Lower leg skin (tissue), 4 donors: Measurements from ENCODE around the gene SIL1. TPM values are rescaled to one million over a fixed set of nuclear protein-coding genes. Genes with fewer than 3 reads are reported as not detected.

Source experiments
- DNase-seq, 2 donors: peaks; one replicate each; pipeline ENCODE4 v3.0.0-alpha.2; 2019; ENCODE audit warnings: low spot score in 2 of 2
- H3K4me3 ChIP-seq: fragments of 200-600 bp; sonication (generic); 2 replicates; pipeline ENCODE4 v1.5.1; 2017; ENCODE audit warnings: mild to moderate bottlenecking, low read depth; ENCODE audit not compliant: poor library complexity, severe bottlenecking
- CTCF ChIP-seq, 3 donors: fragments of 450-650 bp; IDR thresholded peaks; one replicate each; pipeline ENCODE4 v1.5.1; 2016; ENCODE audit warnings: antibody characterized with exemption in 3 of 3, mild to moderate bottlenecking in 3 of 3, moderate library complexity in 2 of 3
- POLR2A ChIP-seq, 2 donors: fragments of 450-650 bp; IDR thresholded peaks; one replicate each; pipeline ENCODE4 v1.6.1; 2016 to 2017; ENCODE audit warnings: antibody characterized with exemption in 2 of 2, mild to moderate bottlenecking in 1 of 2, moderate library complexity in 1 of 2
- WGBS, 2 donors: methylation state at CpG; one replicate each; pipeline ENCODE4 v1.1.5; 2018; 5-methylcytosine and 5-hydroxymethylcytosine counted together
- intact Hi-C: fragments of 100-400 bp; cut with DNase I; formaldehyde crosslinking; loops from one replicate; pipeline ENCODE4 v1.15.0; 2023; ENCODE audit warnings: low total_unique reads
- total RNA-seq, 4 donors: library from RNA; depleted of rRNA; stranded (reverse); fragments of >200 nt; gene quantifications; one replicate each; pipeline ENCODE4 v1.1.0, GENCODE V29; 2016

The SIL1 gene
- total RNA-seq, 4 donors from 2014 or later = 35.1 to 45.4 (median 39.3) TPM

DNA sequence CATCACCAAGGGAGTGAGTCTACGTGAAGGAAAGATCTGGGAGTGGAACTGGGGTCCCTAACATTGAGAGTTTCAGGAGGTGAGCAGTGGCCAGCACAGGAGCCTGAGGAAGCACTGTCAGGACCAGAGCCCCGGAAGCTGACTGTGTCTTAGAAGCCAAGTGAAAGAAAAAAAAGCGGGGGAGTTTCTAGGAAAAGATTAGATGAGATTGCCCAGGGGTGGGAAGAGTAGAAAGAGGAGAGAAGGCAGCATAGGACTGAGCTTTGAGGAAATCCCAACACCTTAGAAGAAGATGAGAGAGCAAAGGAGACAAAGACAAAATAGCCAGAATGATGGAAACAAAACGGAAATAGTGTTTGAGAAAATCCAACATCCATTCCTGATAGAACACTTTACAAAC, 286.1 kb downstream of the SIL1 start:
- 86 to 87% methylated on average over 4 of the region's 4 CpGs for WGBS, 2 donors
- TF ChIP-seq CTCF (IDR thresholded peaks at IDR 0.05) (no peak), POLR2A (IDR thresholded peaks at IDR 0.05) (no peak)

GRCh38 chr5:138911441-138911840, 286.7 kb downstream of the SIL1 start:
- DNase-seq = no peak
- H3K4me3 ChIP-seq = no peak overlapping the region
- TF ChIP-seq CTCF (IDR thresholded peaks at IDR 0.05) = no peak
- no peak for TF ChIP-seq POLR2A (IDR thresholded peaks at IDR 0.05)
- intact Hi-C loops = no loop called here

More for the DNA sequence above, 286.1 kb downstream of the SIL1 start:
- intact Hi-C loops = no loop called here
- DNase-seq = no peak
- no peak overlapping the region for H3K4me3 ChIP-seq

GRCh38 chr5:138910546-138911185, 287.5 kb downstream of the SIL1 start:
- WGBS, 2 donors = 92 to 93% methylated on average over 7 of the region's 7 CpGs
- no peak for DNase-seq
- intact Hi-C loops = no loop called here
- no peak for TF ChIP-seq CTCF (IDR thresholded peaks at IDR 0.05)
- TF ChIP-seq POLR2A (IDR thresholded peaks at IDR 0.05) = no peak
- no peak overlapping the region for H3K4me3 ChIP-seq

- WGBS, 2 donors = 95 to 96% methylated on average over 2 of the region's 2 CpGs
- H3K4me3 ChIP-seq = no peak overlapping the region
- TF ChIP-seq POLR2A (IDR thresholded peaks at IDR 0.05) = no peak
- no peak for TF ChIP-seq CTCF (IDR thresholded peaks at IDR 0.05)
- no peak for DNase-seq
- intact Hi-C loops = no loop called here
Measured at GRCh38 chr5:138909734-138910133, 288.4 kb downstream of the SIL1 start.

GRCh38 chr5:138905541-138905940, 292.6 kb downstream of the SIL1 start:
- WGBS, 2 donors = 94 to 100% methylated on average over 1 of the region's 1 CpG
- no peak for TF ChIP-seq POLR2A (IDR thresholded peaks at IDR 0.05)
- TF ChIP-seq CTCF (IDR thresholded peaks at IDR 0.05) = no peak
- DNase-seq = no peak
- H3K4me3 ChIP-seq = no peak overlapping the region
- intact Hi-C loops = no loop called here
